Renal cortical epithelial cell (primary cell): ENCODE data around the gene CD72. TPM values are rescaled to one million over a fixed set of nuclear protein-coding genes. Genes with fewer than 3 reads are reported as not detected.

Experiments used
- total RNA-seq: library from RNA; depleted of rRNA; stranded (reverse); fragments of >200 nt; gene quantifications from 2 replicates; pipeline ENCODE4 v1.2.3, GENCODE V29; 2014

CD72 gene
- total RNA-seq, 1 donor from 2014 or later: 0.60 TPM

Other genes with a start within 250 kb of the CD72 start
- 20.8 and 42.4 TPM in 2 replicates for gene RUSC2, start 128.3 kb downstream of the CD72 start, total RNA-seq
- gene TESK1, start 13.2 kb downstream of the CD72 start, total RNA-seq: 5.6 and 10.6 TPM in 2 replicates
- not detected in 2 replicates for gene SIT1, start 32.5 kb upstream of the CD72 start, total RNA-seq
- gene RMRP, start 39.6 kb upstream of the CD72 start, total RNA-seq: 5,792 and 14,792 TPM in 2 replicates
- gene CCDC107, start 39.9 kb upstream of the CD72 start, total RNA-seq: 11.9 and 24.8 TPM in 2 replicates
- gene ARHGEF39, start 46.8 kb upstream of the CD72 start, total RNA-seq: 0.25 and 9.9 TPM in 2 replicates
- gene CA9, start 55.5 kb upstream of the CD72 start, total RNA-seq: 6.8 and 6.9 TPM in 2 replicates
- gene TPM2, start 71.5 kb upstream of the CD72 start, total RNA-seq: 51.4 and 124 TPM in 2 replicates
- 266 and 772 TPM in 2 replicates for gene TLN1, start 113.8 kb upstream of the CD72 start, total RNA-seq
- 57.8 and 152 TPM in 2 replicates for gene CREB3, start 114.3 kb upstream of the CD72 start, total RNA-seq
- gene GBA2, start 130.8 kb upstream of the CD72 start, total RNA-seq: 14.9 and 46.9 TPM in 2 replicates
- gene RGP1, start 130.9 kb upstream of the CD72 start, total RNA-seq: 13.7 and 24.3 TPM in 2 replicates
- not detected in 2 replicates for gene MSMP, start 135.9 kb upstream of the CD72 start, total RNA-seq
- gene NPR2, start 173.2 kb upstream of the CD72 start, total RNA-seq: 13.9 and 35.6 TPM in 2 replicates
- 0.80 TPM in 1 of 2 replicates, not detected in the other for gene SPAG8, start 193.8 kb upstream of the CD72 start, total RNA-seq
- gene HINT2, start 196.6 kb upstream of the CD72 start, total RNA-seq: 12.7 and 25.7 TPM in 2 replicates
- not detected in 2 replicates for gene FAM221B, start 210.3 kb upstream of the CD72 start, total RNA-seq
- gene TMEM8B, start 210.8 kb upstream of the CD72 start, total RNA-seq: 0.69 and 9.4 TPM in 2 replicates